Activated B cell treated with CpG ODN at 0.5 μM for 24 hours (primary cell): ENCODE data around the gene ADAM17. TPM values are rescaled to one million over a fixed set of nuclear protein-coding genes. Genes with fewer than 3 reads are reported as not detected.

ENCODE experiments used
- ATAC-seq: fragments of 200-7000 bp; cut with Tn5 transposase; one replicate; pipeline ENCODE4 v1.10.0; 2021; ENCODE audit warnings: low read depth, mild to moderate bottlenecking, moderate library complexity
- CTCF ChIA-PET: fragments of 350-600 bp; sonication (Branson Sonifier 250); formaldehyde crosslinking; loops from one replicate; lab custom pipeline; 2021; ENCODE audit warnings: antibody characterized with exemption; lab: Charles Lee
- POLR2A ChIA-PET: fragments of 350-600 bp; sonication (Branson Sonifier 250); formaldehyde crosslinking; loops from one replicate; lab custom pipeline; 2021; ENCODE audit warnings: antibody characterized with exemption; lab: Charles Lee
- DNase-seq: peaks from one replicate; pipeline ENCODE4 v3.0.0; 2022
- H3K27ac Mint-ChIP-seq: one replicate; pipeline ENCODE4 v1.8.0; 2020; ENCODE audit warnings: mixed read lengths
- H3K27me3 Mint-ChIP-seq: one replicate; pipeline ENCODE4 v1.8.0; 2021; ENCODE audit warnings: mixed read lengths
- H3K36me3 Mint-ChIP-seq: one replicate; pipeline ENCODE4 v1.8.0; 2021; ENCODE audit warnings: low read depth, mixed read lengths
- H3K4me1 Mint-ChIP-seq: one replicate; pipeline ENCODE4 v1.8.0; 2021; ENCODE audit warnings: mixed read lengths
- H3K4me3 Mint-ChIP-seq: one replicate; pipeline ENCODE4 v1.8.0; 2020; ENCODE audit warnings: mild to moderate bottlenecking, mixed read lengths
- H3K9me3 Mint-ChIP-seq: one replicate; pipeline ENCODE4 v1.8.0; 2020; ENCODE audit warnings: mixed read lengths
- CTCF ChIP-seq: fragments of 200-600 bp; IDR thresholded peaks from one replicate; pipeline ENCODE4 v1.8.0; 2022; ENCODE audit warnings: antibody characterized with exemption, mild to moderate bottlenecking
- intact Hi-C: fragments of 100-400 bp; cut with micrococcal nuclease; formaldehyde crosslinking; loops from one replicate; pipeline ENCODE4 v1.15.1; 2024
- total RNA-seq: library from RNA; stranded (reverse); gene quantifications from 2 replicates; pipeline ENCODE4 v1.2.3, GENCODE V29; 2022

Gene ADAM17
- total RNA-seq, 1 donor from 2014 or later: 39.5 TPM

GRCh38 chr2:9538000-9538507 lies 17.6 kb downstream of the ADAM17 start:
- POLR2A ChIA-PET: interaction anchor here (1.8 to 4.1 kb wide), 4 partner anchors 13 to 92 kb away, joined by 12 to 53 read pairs (median 22); partner anchors contain the start of genes ADAM17 and YWHAQ
- no peaks in the 10 kb centered on the region for H3K27me3 Mint-ChIP-seq
- no peak for DNase-seq
- peak overlapping the region; percentile 78 for H3K27ac Mint-ChIP-seq
- intact Hi-C loops: loop anchor here (5.0 kb wide), 2 partner anchors 56 to 94 kb away; partner anchors contain the start of gene YWHAQ
- peaks cover 75% of the 10 kb centered on the region for H3K4me1 Mint-ChIP-seq
- CTCF ChIA-PET: interaction anchor here (0.5 to 4.8 kb wide), 2 partner anchors 18 to 305 kb away, joined by 3 to 17 read pairs; partner anchors contain the start of genes ADAM17 and TAF1B
- no peak for ATAC-seq
- H3K36me3 Mint-ChIP-seq: peaks cover 42% of the 10 kb centered on the region
- H3K4me3 Mint-ChIP-seq: peak overlapping the region; percentile 50
- no peaks in the 10 kb centered on the region for H3K9me3 Mint-ChIP-seq
- no peak for TF ChIP-seq CTCF

GRCh38 chr2:9536504-9536903 lies 19.1 kb downstream of the ADAM17 start:
- Mint-ChIP-seq H3K9me3 (no peaks in the 10 kb centered on the region), H3K4me3 (no peak overlapping the region), H3K4me1 (peaks cover 64% of the 10 kb centered on the region), H3K27ac (no peak overlapping the region), H3K27me3 (no peaks in the 10 kb centered on the region), H3K36me3 (peaks cover 49% of the 10 kb centered on the region)
- ChIA-PET POLR2A (interaction anchor here (0.7 to 3.2 kb wide), 3 partner anchors 10 to 46 kb away, joined by 3 to 23 read pairs (median 3); partner anchors contain the start of gene ADAM17), CTCF (interaction anchor here (4.8 kb wide), 1 partner anchor 20 kb away, joined by 17 read pairs; the partner anchor contains the start of gene ADAM17)
- TF ChIP-seq CTCF: no peak
- ATAC-seq (no peak), DNase-seq (no peak)
- intact Hi-C loops: loop anchor here (5.0 kb wide), 2 partner anchors 54 to 96 kb away; partner anchors contain the start of gene YWHAQ

DNA sequence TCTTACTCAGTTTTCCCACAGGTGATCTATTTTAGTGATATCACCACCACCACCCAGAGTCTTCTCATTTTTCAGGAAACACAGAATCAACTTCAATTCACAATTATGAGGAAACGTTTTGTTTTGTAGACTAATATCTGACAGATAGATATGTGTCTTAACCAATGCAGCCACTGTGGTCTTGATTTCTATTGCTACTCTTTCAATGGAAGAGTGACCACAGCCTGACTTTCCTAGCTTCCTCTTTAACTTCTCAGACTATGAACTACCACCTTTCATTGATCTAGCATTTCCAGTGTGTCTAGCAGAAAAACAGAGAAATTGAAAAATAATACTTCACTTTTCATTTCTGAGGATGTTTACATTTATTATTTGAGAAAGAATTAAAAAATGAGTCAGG lies 20.5 kb downstream of the ADAM17 start:
- Mint-ChIP-seq H3K27ac (peak overlapping the region; percentile 53), H3K36me3 (peaks cover 50% of the 10 kb centered on the region), H3K4me1 (peaks cover 52% of the 10 kb centered on the region), H3K9me3 (no peaks in the 10 kb centered on the region), H3K4me3 (no peak overlapping the region), H3K27me3 (no peaks in the 10 kb centered on the region)
- no peak for DNase-seq
- POLR2A ChIA-PET: interaction anchor here (0.8 to 3.2 kb wide), 3 partner anchors 11 to 95 kb away, joined by 3 to 23 read pairs (median 6); partner anchors contain the start of genes ADAM17 and YWHAQ
- peak; percentile 54 for ATAC-seq
- CTCF ChIA-PET: interaction anchor here (4.8 kb wide), 1 partner anchor 21 kb away, joined by 17 read pairs; the partner anchor contains the start of gene ADAM17
- intact Hi-C loops: loop anchor here (5.0 kb wide), 2 partner anchors 53 to 97 kb away; partner anchors contain the start of gene YWHAQ
- no peak for TF ChIP-seq CTCF

GRCh38 chr2:9533663-9534062 lies 22.0 kb downstream of the ADAM17 start:
- CTCF ChIA-PET: no interaction called here
- H3K27ac Mint-ChIP-seq: no peak overlapping the region
- no peak for ATAC-seq

More at GRCh38 chr2:9533663-9534062, 22.0 kb downstream of the ADAM17 start:
- H3K9me3 Mint-ChIP-seq: no peaks in the 10 kb centered on the region
- H3K36me3 Mint-ChIP-seq: peaks cover 58% of the 10 kb centered on the region
- peaks cover 36% of the 10 kb centered on the region for H3K4me1 Mint-ChIP-seq
- no peak for TF ChIP-seq CTCF
- no peak for DNase-seq
- no peak overlapping the region for H3K4me3 Mint-ChIP-seq
- no peaks in the 10 kb centered on the region for H3K27me3 Mint-ChIP-seq
- POLR2A ChIA-PET: interaction anchor here (0.5 to 2.6 kb wide), 2 partner anchors 22 to 38 kb away, joined by 3 to 17 read pairs; partner anchors contain the start of gene ADAM17
- intact Hi-C loops: no loop called here
